ENCODE data around the gene SH3GLB1. TPM values are rescaled to one million over a fixed set of nuclear protein-coding genes. Genes with fewer than 3 reads are reported as not detected.
A peak's percentile ranks its signal among the peaks of the same experiment; 100 is the strongest.

Gene SH3GLB1
- total RNA-seq, 1 donor from 2014 or later, result 39.6 TPM

DNA sequence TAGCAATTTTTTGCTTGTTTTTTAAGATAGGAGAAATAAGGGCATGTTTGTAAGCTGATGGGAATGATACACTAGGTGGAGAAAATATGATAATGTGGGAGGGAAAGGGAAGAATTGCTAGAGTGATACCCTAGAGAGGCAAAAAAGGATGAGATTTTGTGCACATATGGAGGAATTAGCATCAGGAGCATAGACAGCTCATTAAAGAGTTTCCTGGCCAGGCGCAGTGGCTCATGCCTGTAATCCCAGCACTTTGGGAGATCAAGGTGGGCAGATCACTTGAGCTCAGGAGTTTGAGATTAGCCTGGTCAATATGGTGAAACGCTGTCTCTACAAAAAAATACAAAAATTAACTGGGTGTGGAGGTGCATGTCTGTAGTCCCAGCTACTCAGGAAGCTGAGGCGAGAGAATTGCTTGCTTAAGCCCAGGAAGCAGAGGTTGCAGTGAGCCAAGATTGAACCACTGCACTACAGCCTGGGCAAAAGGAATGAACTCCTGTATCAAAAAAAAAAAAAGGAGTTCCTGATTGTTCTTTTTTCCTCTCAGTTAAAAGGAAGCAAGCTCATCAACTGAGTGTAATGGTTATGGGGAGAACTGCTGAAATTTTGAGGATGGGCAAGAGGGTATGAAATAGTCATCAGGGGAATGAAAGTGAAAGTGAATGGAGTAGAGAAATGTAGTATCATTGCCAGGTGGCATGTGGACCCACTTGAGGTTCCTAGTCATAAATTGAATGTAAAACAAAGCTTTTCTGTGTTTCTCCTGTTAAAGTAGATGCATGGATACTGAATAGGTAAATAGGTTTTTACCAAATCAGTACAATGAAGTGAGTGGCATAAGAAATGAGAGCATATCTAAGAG is 35.5 kb downstream of the SH3GLB1 start:
- DNase-seq (ENCODE audit: low read depth), result no peak
- TF ChIP-seq, protein P1, sequence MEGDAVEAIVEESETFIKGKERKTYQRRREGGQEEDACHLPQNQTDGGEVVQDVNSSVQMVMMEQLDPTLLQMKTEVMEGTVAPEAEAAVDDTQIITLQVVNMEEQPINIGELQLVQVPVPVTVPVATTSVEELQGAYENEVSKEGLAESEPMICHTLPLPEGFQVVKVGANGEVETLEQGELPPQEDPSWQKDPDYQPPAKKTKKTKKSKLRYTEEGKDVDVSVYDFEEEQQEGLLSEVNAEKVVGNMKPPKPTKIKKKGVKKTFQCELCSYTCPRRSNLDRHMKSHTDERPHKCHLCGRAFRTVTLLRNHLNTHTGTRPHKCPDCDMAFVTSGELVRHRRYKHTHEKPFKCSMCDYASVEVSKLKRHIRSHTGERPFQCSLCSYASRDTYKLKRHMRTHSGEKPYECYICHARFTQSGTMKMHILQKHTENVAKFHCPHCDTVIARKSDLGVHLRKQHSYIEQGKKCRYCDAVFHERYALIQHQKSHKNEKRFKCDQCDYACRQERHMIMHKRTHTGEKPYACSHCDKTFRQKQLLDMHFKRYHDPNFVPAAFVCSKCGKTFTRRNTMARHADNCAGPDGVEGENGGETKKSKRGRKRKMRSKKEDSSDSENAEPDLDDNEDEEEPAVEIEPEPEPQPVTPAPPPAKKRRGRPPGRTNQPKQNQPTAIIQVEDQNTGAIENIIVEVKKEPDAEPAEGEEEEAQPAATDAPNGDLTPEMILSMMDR (IDR thresholded peaks at IDR 0.05; ENCODE audit: insufficient read depth, low read length, poor library complexity, severe bottlenecking), result no peak
- Histone ChIP-seq H3K36me3 (ENCODE audit: control insufficient read depth, insufficient read depth, low read length) (peaks cover 1% of the 10 kb centered on the region), H3K27me3 (ENCODE audit: control insufficient read depth, insufficient read depth, low read length) (no peaks in the 10 kb centered on the region), H3K4me3 (ENCODE audit: low read depth, low read length) (no peak overlapping the region)

DNA sequence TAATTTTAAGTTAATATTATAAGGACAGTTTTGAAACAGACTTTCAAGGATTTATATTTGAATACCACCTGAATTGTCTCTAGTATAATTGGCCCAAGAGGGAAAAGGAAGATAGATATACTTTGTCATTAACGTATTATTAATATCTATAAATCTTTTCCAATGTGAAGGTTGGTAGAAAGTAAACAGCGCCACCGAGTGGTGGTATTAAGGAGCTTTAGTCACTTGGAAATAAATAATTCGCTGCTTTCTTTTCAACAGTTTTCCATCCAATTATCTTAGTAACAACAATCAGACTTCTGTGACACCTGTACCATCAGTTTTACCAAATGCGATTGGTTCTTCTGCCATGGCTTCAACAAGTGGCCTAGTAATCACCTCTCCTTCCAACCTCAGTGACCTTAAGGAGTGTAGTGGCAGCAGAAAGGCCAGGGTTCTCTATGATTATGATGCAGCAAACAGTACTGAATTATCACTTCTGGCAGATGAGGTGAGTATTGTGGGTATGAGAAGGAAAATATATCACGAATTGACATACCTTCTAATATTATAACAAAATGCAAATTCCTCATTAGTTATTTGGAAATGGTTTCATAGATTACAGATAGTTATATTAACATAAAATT is 37.7 kb downstream of the SH3GLB1 start:
- H3K36me3 ChIP-seq (ENCODE audit: control insufficient read depth, insufficient read depth, low read length), result peaks cover 2% of the 10 kb centered on the region
- DNase-seq (ENCODE audit: low read depth), result no peak
- TF ChIP-seq, protein P1 (IDR thresholded peaks at IDR 0.05; ENCODE audit: insufficient read depth, low read length, poor library complexity, severe bottlenecking), result peak; percentile 47

DNA sequence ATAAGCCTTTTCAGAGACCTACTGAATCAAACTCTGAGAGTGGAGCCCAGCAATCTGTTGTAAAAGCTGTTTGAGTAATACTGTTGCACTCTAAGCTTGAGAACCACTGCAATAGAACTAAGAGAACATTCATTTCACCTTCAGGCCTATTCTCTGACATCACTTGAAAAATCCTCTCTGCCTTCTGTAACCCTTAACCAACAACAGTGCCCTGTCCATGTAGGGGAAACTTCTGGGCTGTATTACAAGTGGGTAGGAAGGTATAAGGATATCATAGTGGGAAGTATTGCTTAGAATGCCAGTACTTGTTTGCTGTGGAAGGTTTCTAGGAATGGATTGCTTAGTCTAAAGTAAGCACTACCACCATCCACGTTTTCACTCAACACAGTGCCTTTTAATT is 42.9 kb downstream of the SH3GLB1 start:
- H3K4me3 ChIP-seq (ENCODE audit: low read depth, low read length), result no peak overlapping the region
- H3K36me3 ChIP-seq (ENCODE audit: control insufficient read depth, insufficient read depth, low read length), result peaks cover 1% of the 10 kb centered on the region
- no peaks in the 10 kb centered on the region for H3K27me3 ChIP-seq (ENCODE audit: control insufficient read depth, insufficient read depth, low read length)
- no peak for DNase-seq (ENCODE audit: low read depth)
- TF ChIP-seq, protein P1 (IDR thresholded peaks at IDR 0.05; ENCODE audit: insufficient read depth, low read length, poor library complexity, severe bottlenecking), result no peak

More for the DNA sequence above, 37.7 kb downstream of the SH3GLB1 start:
- Histone ChIP-seq H3K4me3 (ENCODE audit: low read depth, low read length) (no peak overlapping the region), H3K27me3 (ENCODE audit: control insufficient read depth, insufficient read depth, low read length) (no peaks in the 10 kb centered on the region)

DNA sequence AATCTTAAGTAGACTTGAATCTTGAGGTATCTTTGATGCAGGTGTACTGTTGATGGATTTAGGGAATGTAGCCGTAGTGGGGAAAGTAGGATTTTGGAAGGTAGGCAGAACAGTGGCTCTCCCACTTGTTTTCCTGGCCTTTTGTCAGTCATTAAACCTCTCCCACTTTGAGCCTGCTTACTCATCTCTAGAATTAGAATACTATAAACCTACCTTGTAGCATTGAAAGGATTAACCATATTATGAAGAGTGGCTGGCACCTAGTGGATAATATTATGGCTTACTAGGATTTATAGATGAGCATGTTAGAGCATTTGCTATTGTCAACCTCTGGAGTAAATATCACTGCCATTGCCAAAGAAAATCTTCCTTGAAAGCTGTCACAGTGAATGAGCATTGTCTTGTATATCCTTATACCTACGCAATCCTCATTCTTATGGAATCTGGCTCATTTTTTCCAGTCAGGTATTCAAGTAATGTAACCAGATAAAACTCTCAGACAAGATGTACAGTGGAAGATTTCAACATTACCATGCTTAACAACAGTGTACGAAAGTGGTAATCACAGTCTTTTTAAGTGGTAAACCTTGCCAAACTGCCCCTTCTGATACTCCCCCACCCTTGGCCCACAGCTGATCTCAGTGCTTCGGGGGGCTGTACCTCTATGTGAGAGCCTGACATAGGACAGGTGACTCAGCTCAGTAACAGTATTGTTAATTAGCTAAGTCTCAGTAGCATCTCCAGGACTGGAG is 44.4 kb downstream of the SH3GLB1 start:
- Histone ChIP-seq H3K36me3 (ENCODE audit: control insufficient read depth, insufficient read depth, low read length) (peaks cover 1% of the 10 kb centered on the region), H3K4me3 (ENCODE audit: low read depth, low read length) (no peak overlapping the region), H3K27me3 (ENCODE audit: control insufficient read depth, insufficient read depth, low read length) (no peaks in the 10 kb centered on the region)
- TF ChIP-seq, protein P1 (IDR thresholded peaks at IDR 0.05; ENCODE audit: insufficient read depth, low read length, poor library complexity, severe bottlenecking), result no peak
- no peak for DNase-seq (ENCODE audit: low read depth)

DNA sequence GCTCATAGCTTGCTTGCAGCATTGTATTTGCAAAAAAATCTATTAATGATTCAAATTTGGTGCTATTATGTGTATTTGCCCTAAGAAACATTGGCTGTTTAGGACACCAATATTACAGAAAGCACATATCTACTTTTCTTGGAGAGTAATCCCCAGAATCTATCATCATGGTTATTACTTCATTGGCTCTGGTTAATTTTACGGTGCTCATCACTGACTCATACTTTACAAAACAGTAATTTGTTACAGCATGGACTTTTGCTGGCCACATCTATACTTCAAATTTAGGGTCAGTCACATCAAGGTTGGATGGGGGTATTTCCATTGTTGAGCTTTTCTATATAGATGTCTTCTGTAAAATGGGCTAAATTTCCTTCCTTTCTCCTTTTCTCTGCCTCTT is 45.7 kb downstream of the SH3GLB1 start:
- no peak overlapping the region for H3K4me3 ChIP-seq (ENCODE audit: low read depth, low read length)
- H3K36me3 ChIP-seq (ENCODE audit: control insufficient read depth, insufficient read depth, low read length), result peaks cover 1% of the 10 kb centered on the region
- H3K27me3 ChIP-seq (ENCODE audit: control insufficient read depth, insufficient read depth, low read length), result no peaks in the 10 kb centered on the region
- TF ChIP-seq, protein P1 (IDR thresholded peaks at IDR 0.05; ENCODE audit: insufficient read depth, low read length, poor library complexity, severe bottlenecking), result no peak
- no peak for DNase-seq (ENCODE audit: low read depth)
